PFSK-1 (cell line): Measurements from ENCODE around the gene TAAR6.

Experiments
- FOXP2 ChIP-seq: optimal IDR thresholded peaks from 2 replicates; pipeline ENCODE3; 2011; ENCODE audit warnings: borderline replicate concordance, control low read depth, inconsistent platforms; ENCODE audit not compliant: insufficient read depth; ENCODE audit errors: extremely low read length, extremely low read depth
- POLR2AphosphoS5 ChIP-seq: IDR thresholded peaks from 2 replicates; pipeline ENCODE4 v1.6.1; 2012; ENCODE audit warnings: low read depth, mild to moderate bottlenecking, control low read depth, low read length, moderate library complexity
- SIN3A ChIP-seq: IDR thresholded peaks from 2 replicates; pipeline ENCODE4 v1.6.1; 2012; ENCODE audit warnings: mild to moderate bottlenecking, low read length, moderate library complexity, borderline replicate concordance; ENCODE audit not compliant: insufficient read depth
- TAF1 ChIP-seq: IDR thresholded peaks from 2 replicates; pipeline ENCODE4 v1.6.1; 2012; ENCODE audit warnings: low read length, control low read depth, borderline replicate concordance; ENCODE audit not compliant: insufficient read depth
- TF ChIP-seq, protein P1 (sequence below), 2 experiments: IDR thresholded peaks; 2 replicates each; pipeline versions ENCODE4 v1.6.1 to v1.8.0; 2011 to 2012; ENCODE audit warnings: low read depth in 2 of 2, low read length in 2 of 2, control low read depth in 1 of 2, inconsistent platforms in 1 of 2, mild to moderate bottlenecking in 1 of 2, moderate library complexity in 1 of 2; ENCODE audit not compliant: insufficient read depth in 1 of 2

Gene TAAR6

DNA sequence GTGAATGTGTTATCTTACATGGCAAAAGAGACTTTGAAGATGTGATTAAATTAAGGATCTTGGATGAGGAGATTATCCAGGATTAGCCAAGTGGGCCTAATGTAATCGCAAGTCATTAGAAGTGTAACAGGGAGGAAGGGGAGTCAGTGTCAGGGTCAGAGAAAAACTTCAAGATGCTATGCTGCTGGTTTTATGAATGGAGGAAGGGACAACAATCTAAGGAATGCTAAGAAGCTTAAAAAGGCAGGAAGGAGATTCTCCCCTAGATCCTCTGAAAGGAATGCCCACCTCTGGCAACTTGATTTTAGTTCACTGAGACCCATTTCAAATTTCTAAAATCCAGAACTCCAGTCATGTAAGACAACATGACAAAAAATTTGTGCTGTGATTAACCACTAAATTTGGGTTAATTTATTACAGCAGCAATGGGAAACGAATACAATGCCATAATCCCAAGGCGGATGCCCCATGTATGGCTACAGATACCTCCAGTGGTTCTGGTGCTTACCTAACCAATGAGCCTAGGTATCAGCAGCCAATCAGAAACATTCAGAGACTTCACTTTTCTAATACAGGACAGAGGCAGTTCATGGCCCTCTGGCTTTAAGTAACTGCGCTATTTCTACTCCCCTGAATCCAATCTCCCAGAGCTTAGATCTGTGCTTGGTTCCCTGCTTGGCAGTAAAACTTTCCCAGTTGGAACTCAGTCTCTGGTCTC lies 21.2 kb upstream of the TAAR6 start:
- TF ChIP-seq TAF1 (no peak), SIN3A (no peak)

DNA sequence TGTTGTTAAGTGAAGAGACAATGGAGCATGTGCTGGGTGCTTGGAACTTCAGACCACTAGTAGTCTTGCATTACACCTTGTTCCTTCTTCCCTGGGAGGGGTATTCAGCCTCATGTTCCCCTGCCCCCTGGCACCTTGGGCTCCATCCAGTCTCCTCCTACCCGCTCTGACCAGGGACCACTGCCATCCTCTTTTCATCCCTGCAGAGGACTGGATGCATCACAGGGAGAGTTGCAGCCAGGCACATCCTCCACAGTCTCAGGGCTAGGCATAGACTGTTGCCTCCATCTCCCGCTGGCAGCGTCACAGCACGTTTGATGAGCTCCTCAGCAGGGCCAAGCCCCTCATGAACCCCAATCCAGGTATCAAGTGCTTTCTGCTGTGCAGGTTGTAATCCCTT lies 18.9 kb upstream of the TAAR6 start:
- TF ChIP-seq TAF1 (no peak), POLR2AphosphoS5 (no peak), SIN3A (no peak), FOXP2 (no peak)
- TF ChIP-seq, protein P1, sequence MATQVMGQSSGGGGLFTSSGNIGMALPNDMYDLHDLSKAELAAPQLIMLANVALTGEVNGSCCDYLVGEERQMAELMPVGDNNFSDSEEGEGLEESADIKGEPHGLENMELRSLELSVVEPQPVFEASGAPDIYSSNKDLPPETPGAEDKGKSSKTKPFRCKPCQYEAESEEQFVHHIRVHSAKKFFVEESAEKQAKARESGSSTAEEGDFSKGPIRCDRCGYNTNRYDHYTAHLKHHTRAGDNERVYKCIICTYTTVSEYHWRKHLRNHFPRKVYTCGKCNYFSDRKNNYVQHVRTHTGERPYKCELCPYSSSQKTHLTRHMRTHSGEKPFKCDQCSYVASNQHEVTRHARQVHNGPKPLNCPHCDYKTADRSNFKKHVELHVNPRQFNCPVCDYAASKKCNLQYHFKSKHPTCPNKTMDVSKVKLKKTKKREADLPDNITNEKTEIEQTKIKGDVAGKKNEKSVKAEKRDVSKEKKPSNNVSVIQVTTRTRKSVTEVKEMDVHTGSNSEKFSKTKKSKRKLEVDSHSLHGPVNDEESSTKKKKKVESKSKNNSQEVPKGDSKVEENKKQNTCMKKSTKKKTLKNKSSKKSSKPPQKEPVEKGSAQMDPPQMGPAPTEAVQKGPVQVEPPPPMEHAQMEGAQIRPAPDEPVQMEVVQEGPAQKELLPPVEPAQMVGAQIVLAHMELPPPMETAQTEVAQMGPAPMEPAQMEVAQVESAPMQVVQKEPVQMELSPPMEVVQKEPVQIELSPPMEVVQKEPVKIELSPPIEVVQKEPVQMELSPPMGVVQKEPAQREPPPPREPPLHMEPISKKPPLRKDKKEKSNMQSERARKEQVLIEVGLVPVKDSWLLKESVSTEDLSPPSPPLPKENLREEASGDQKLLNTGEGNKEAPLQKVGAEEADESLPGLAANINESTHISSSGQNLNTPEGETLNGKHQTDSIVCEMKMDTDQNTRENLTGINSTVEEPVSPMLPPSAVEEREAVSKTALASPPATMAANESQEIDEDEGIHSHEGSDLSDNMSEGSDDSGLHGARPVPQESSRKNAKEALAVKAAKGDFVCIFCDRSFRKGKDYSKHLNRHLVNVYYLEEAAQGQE (IDR thresholded peaks at IDR 0.05; ENCODE audit: insufficient read depth in 1 of 2, low read depth in 2 of 2, low read length in 2 of 2) = no peak

DNA sequence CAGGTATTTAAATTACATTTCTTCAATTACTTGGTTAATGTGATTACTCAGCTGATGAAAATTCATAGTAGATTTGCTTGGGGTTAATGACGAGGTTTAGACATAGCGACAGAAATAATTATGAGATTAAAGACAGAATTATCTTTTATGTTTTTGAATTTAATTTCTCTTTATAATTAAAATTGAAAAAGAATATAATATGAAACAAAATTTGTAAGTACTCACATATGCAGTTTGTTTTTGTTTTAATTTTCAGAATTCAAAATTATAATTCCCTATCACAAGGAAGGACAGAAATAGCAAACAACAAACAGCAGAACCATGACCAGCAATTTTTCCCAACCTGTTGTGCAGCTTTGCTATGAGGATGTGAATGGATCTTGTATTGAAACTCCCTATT lies 17.8 kb upstream of the TAAR6 start, which contains the start of gene TAAR8:
Gene TAAR8, plus strand, starts transcription at position 301 of the 400 bp plus-strand sequence. Its CDS starts 21 bp downstream, at position 322.
- TF ChIP-seq TAF1 (no peak), SIN3A (no peak), POLR2AphosphoS5 (no peak), FOXP2 (no peak)
- TF ChIP-seq, protein P1 (IDR thresholded peaks at IDR 0.05; ENCODE audit: insufficient read depth in 1 of 2, low read depth in 2 of 2, low read length in 2 of 2) = no peak

DNA sequence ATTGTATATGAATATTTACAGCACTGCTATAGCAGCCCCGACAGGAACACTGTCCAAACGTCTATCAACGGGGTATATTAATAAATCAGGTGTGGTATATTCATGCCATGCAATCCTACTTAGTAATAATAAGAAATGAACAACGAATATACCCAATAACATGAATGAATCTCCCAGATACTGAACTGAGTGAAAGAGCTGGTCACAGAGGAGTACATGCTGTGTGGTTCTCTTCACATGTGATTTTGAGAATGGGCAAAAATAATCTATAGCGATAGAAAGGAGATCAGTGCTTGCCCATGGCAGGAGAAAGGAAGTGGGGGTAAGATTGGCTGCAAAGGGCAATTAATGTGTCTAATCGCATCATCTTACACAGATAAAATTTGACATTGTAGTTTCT lies 3.7 kb upstream of the TAAR6 start:
- no peak for TF ChIP-seq TAF1
- TF ChIP-seq SIN3A = no peak
- TF ChIP-seq POLR2AphosphoS5 = no peak
- no peak for TF ChIP-seq FOXP2
- TF ChIP-seq, protein P1 (IDR thresholded peaks at IDR 0.05; ENCODE audit: insufficient read depth in 1 of 2, low read depth in 2 of 2, low read length in 2 of 2) = no peak

DNA sequence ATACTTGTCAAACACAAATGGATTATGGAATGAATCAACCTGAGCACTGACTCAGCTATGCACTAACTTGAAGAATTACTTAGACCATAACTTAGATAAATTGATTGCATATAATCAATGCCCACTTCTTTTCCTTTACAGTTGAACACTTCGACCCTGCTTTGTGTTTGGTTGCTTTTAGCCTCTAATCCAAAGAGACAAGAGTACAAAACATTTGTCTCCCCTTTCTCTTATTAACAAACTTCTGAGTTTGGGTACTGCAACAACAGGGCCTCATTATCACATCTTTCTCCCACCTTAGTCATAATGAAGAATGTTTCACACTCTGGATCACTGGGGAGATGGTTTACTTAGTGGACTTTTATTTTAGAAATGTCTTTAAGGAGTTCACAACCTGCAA lies 2.6 kb upstream of the TAAR6 start:
- TF ChIP-seq POLR2AphosphoS5 (no peak), TAF1 (no peak)
- TF ChIP-seq, protein P1 (IDR thresholded peaks at IDR 0.05; ENCODE audit: insufficient read depth in 1 of 2, low read depth in 2 of 2, low read length in 2 of 2) = no peak
